Neural crest cell (in vitro differentiated cells): ENCODE results near the gene DISC1. TPM values are rescaled to one million over a fixed set of nuclear protein-coding genes. Genes with fewer than 3 reads are reported as not detected.
"Not testable (repeated sequence)": the region's sequence is repeated elsewhere in the genome, so short reads cannot be mapped to it uniquely, and the experiment has no call there.

Source experiments
- DNase-seq: peaks from one replicate; pipeline ENCODE4 v3.0.0; 2021; ENCODE audit warnings: low read depth, mixed read lengths, low spot score
- H3K27ac Mint-ChIP-seq: one replicate; pipeline ENCODE4 v1.8.0; 2021; ENCODE audit warnings: mild to moderate bottlenecking, mixed read lengths; ENCODE audit not compliant: unreplicated experiment
- H3K27me3 Mint-ChIP-seq: 2 replicates; pipeline ENCODE4 v1.8.0; 2021; ENCODE audit warnings: low read depth, mild to moderate bottlenecking, mixed read lengths
- H3K36me3 Mint-ChIP-seq: 2 replicates; pipeline ENCODE4 v1.8.0; 2021; ENCODE audit warnings: low read depth, mild to moderate bottlenecking, mixed read lengths
- H3K4me1 Mint-ChIP-seq: 2 replicates; pipeline ENCODE4 v1.8.0; 2021; ENCODE audit warnings: mixed read lengths
- H3K4me3 Mint-ChIP-seq: one replicate; pipeline ENCODE4 v1.8.0; 2021; ENCODE audit warnings: mild to moderate bottlenecking, mixed read lengths
- H3K9me3 Mint-ChIP-seq: 2 replicates; pipeline ENCODE4 v1.8.0; 2021; ENCODE audit warnings: mixed read lengths
- CTCF ChIP-seq: fragments of 200-600 bp; sonication (generic); conservative IDR thresholded peaks from 2 replicates; pipeline ENCODE4 v1.5.0; 2021; ENCODE audit warnings: antibody characterized with exemption, mild to moderate bottlenecking
- total RNA-seq: library from RNA; stranded (reverse); gene quantifications from 2 replicates; pipeline ENCODE4 v1.2.1, GENCODE V29; 2021

DISC1 gene
- total RNA-seq, 1 donor from 2014 or later, result 13.7 TPM

- Mint-ChIP-seq H3K4me1 (peaks cover 15% of the 10 kb centered on the region), H3K9me3 (no peaks in the 10 kb centered on the region), H3K27me3 (no peaks in the 10 kb centered on the region), H3K4me3 (no peak overlapping the region), H3K27ac (no peak overlapping the region), H3K36me3 (no peaks in the 10 kb centered on the region)
- no peak for TF ChIP-seq CTCF
- DNase-seq, result no peak
Measured at GRCh38 chr1:231584117-231584516, 42.5 kb upstream of the DISC1 start.

- H3K9me3 Mint-ChIP-seq, result no peaks in the 10 kb centered on the region
- TF ChIP-seq CTCF, result no peak
- H3K4me1 Mint-ChIP-seq, result peaks cover 15% of the 10 kb centered on the region
- H3K27ac Mint-ChIP-seq, result no peak overlapping the region
- DNase-seq, result no peak
- no peaks in the 10 kb centered on the region for H3K36me3 Mint-ChIP-seq
- H3K27me3 Mint-ChIP-seq, result no peaks in the 10 kb centered on the region
- no peak overlapping the region for H3K4me3 Mint-ChIP-seq
Measured at GRCh38 chr1:231584921-231585320, 41.7 kb upstream of the DISC1 start.

- H3K4me3 Mint-ChIP-seq, result no peak overlapping the region
- no peaks in the 10 kb centered on the region for H3K27me3 Mint-ChIP-seq
- H3K27ac Mint-ChIP-seq, result no peak overlapping the region
- peak; percentile 71 for TF ChIP-seq CTCF
- H3K4me1 Mint-ChIP-seq, result peaks cover 11% of the 10 kb centered on the region
- no peaks in the 10 kb centered on the region for H3K36me3 Mint-ChIP-seq
- no peaks in the 10 kb centered on the region for H3K9me3 Mint-ChIP-seq
- peak; percentile 32 for DNase-seq
Measured at GRCh38 chr1:231590453-231591198, 36.0 kb upstream of the DISC1 start.

- TF ChIP-seq CTCF, result no peak
- Mint-ChIP-seq H3K27me3 (no peaks in the 10 kb centered on the region), H3K27ac (no peak overlapping the region), H3K36me3 (no peaks in the 10 kb centered on the region), H3K4me1 (peaks cover 19% of the 10 kb centered on the region), H3K4me3 (no peak overlapping the region), H3K9me3 (no peaks in the 10 kb centered on the region)
- no peak for DNase-seq
Measured at GRCh38 chr1:231591466-231591865, 35.1 kb upstream of the DISC1 start.

- no peak for DNase-seq
- H3K4me1 Mint-ChIP-seq, result peaks cover 24% of the 10 kb centered on the region
- TF ChIP-seq CTCF, result no peak
- H3K9me3 Mint-ChIP-seq, result no peaks in the 10 kb centered on the region
- H3K27me3 Mint-ChIP-seq, result no peaks in the 10 kb centered on the region
- H3K27ac Mint-ChIP-seq, result no peak overlapping the region
- no peak overlapping the region for H3K4me3 Mint-ChIP-seq
- H3K36me3 Mint-ChIP-seq, result no peaks in the 10 kb centered on the region
Measured at GRCh38 chr1:231592809-231593208, 33.8 kb upstream of the DISC1 start.

GRCh38 chr1:231593264-231593663, 33.3 kb upstream of the DISC1 start:
- not testable (repeated sequence) for DNase-seq, H3K36me3 Mint-ChIP-seq, H3K9me3 Mint-ChIP-seq, H3K27me3 Mint-ChIP-seq, H3K27ac Mint-ChIP-seq, H3K4me3 Mint-ChIP-seq
- H3K4me1 Mint-ChIP-seq, result peaks cover 24% of the 10 kb centered on the region
